SK-N-SH treated with all-trans-retinoic acid at 6 μM for 48 hours (cell line): ENCODE data around the gene ANO9.

Experiments
- ATAC-seq: fragments of 200-7000 bp; cut with Tn5 transposase; 3 replicates; pipeline ENCODE4 v1.9.1; 2020; ENCODE audit warnings: mild to moderate bottlenecking, moderate library complexity
- ARNTL ChIP-seq: fragments of 450-650 bp; formaldehyde crosslinking; IDR thresholded peaks from 2 replicates; pipeline ENCODE4 v1.5.0; 2020; ENCODE audit warnings: low read depth, mild to moderate bottlenecking, moderate library complexity, borderline replicate concordance
- BACH2 ChIP-seq: fragments of 250-450 bp; sonication (Bioruptor Pico); IDR thresholded peaks from 2 replicates; pipeline ENCODE4 v1.9.0; 2021; ENCODE audit warnings: mild to moderate bottlenecking, borderline replicate concordance
- CREB5 ChIP-seq: fragments of 250-450 bp; sonication (Bioruptor Pico); IDR thresholded peaks from 2 replicates; pipeline ENCODE4 v1.5.1; 2020; ENCODE audit warnings: low read depth, mild to moderate bottlenecking, moderate library complexity
- CSDC2 ChIP-seq: fragments of 250-450 bp; sonication (Bioruptor Pico); IDR thresholded peaks from 2 replicates; pipeline ENCODE4 v1.5.0; 2020; ENCODE audit warnings: mild to moderate bottlenecking, moderate library complexity
- ESRRG ChIP-seq: fragments of 250-450 bp; sonication (Bioruptor Pico); IDR thresholded peaks from 2 replicates; pipeline ENCODE4 v1.6.1; 2021; ENCODE audit warnings: mild to moderate bottlenecking
- ISL1 ChIP-seq: fragments of 250-450 bp; sonication (Bioruptor Pico); IDR thresholded peaks from 2 replicates; pipeline ENCODE4 v2.1.2; 2022; ENCODE audit warnings: mild to moderate bottlenecking, moderate library complexity
- PPARA ChIP-seq: fragments of 250-450 bp; sonication (Bioruptor Pico); IDR thresholded peaks from 2 replicates; pipeline ENCODE4 v1.5.0; 2020; ENCODE audit warnings: mild to moderate bottlenecking, borderline replicate concordance
- RARB ChIP-seq: fragments of 250-450 bp; sonication (Bioruptor Pico); IDR thresholded peaks from 2 replicates; pipeline ENCODE4 v1.8.0; 2021; ENCODE audit warnings: mild to moderate bottlenecking, moderate library complexity
- SNAI2 ChIP-seq: fragments of 250-450 bp; sonication (Bioruptor Pico); IDR thresholded peaks from 2 replicates; pipeline ENCODE4 v1.5.0; 2020; ENCODE audit warnings: mild to moderate bottlenecking, moderate library complexity
- TCF4 ChIP-seq: fragments of 250-450 bp; sonication (Bioruptor Pico); IDR thresholded peaks from 2 replicates; pipeline ENCODE4 v1.8.0; 2021; ENCODE audit warnings: mild to moderate bottlenecking, moderate library complexity, borderline replicate concordance
- TOX ChIP-seq: fragments of 250-450 bp; sonication (Bioruptor Pico); IDR thresholded peaks from 2 replicates; pipeline ENCODE4 v1.8.0; 2021; ENCODE audit warnings: mild to moderate bottlenecking, moderate library complexity, borderline replicate concordance
- ZC3H10 ChIP-seq: fragments of 250-450 bp; sonication (Bioruptor Pico); IDR thresholded peaks from 2 replicates; pipeline ENCODE4 v1.5.1; 2021; ENCODE audit warnings: mild to moderate bottlenecking, moderate library complexity
- ZFP3 ChIP-seq: fragments of 250-450 bp; sonication (Bioruptor Pico); IDR thresholded peaks from 2 replicates; pipeline ENCODE4 v1.5.0; 2020; ENCODE audit warnings: mild to moderate bottlenecking, moderate library complexity
- ZFP30 ChIP-seq: fragments of 450-650 bp; formaldehyde crosslinking; IDR thresholded peaks from 2 replicates; pipeline ENCODE4 v1.5.0; 2022; ENCODE audit warnings: mild to moderate bottlenecking, moderate library complexity
- ZNF70 ChIP-seq: fragments of 450-650 bp; formaldehyde crosslinking; IDR thresholded peaks from 2 replicates; pipeline ENCODE4 v1.5.0; 2020; ENCODE audit warnings: mild to moderate bottlenecking, moderate library complexity
- ZNF8 ChIP-seq: fragments of 450-650 bp; formaldehyde crosslinking; IDR thresholded peaks from 2 replicates; pipeline ENCODE4 v1.5.0; 2020; ENCODE audit warnings: mild to moderate bottlenecking, moderate library complexity
- TF ChIP-seq, protein P1 (sequence below): fragments of 250-450 bp; sonication (Bioruptor Pico); IDR thresholded peaks from 2 replicates; pipeline ENCODE4 v1.5.1; 2021; ENCODE audit warnings: mild to moderate bottlenecking, moderate library complexity
- TF ChIP-seq, protein P2 (sequence below): fragments of 250-450 bp; sonication (Bioruptor Pico); IDR thresholded peaks from 2 replicates; pipeline ENCODE4 v1.8.0; 2020; ENCODE audit warnings: mild to moderate bottlenecking, moderate library complexity, borderline replicate concordance
- TF ChIP-seq, protein P3 (sequence below): fragments of 250-450 bp; sonication (Bioruptor Pico); IDR thresholded peaks from 2 replicates; pipeline ENCODE4 v1.5.0; 2020; ENCODE audit warnings: mild to moderate bottlenecking, moderate library complexity
- TF ChIP-seq, protein P4 (sequence below): fragments of 250-450 bp; sonication (Bioruptor Pico); IDR thresholded peaks from 2 replicates; pipeline ENCODE4 v1.8.0; 2021; ENCODE audit warnings: low read depth, mild to moderate bottlenecking, moderate library complexity, borderline replicate concordance

Gene ANO9

DNA sequence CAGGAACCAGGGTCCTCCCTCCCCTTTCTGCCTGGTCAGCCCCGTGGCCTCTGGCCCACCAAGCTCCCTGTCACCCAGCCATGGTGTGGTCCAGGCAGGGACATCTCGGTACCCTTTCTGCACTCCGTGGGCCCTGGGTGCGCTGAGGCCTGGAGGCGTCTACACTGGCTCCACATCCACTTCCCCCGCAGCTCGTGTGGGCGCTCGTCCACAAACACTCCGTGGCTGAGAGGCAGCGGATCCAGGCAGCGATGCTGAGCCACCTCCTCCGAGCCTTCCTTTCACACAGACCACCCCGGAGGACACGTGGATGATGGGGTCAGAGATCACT lies 49.1 kb upstream of the ANO9 start:
- no peak for ATAC-seq
- TF ChIP-seq CSDC2 (CRISPR knock-in tag) = no peak
- TF ChIP-seq ESRRG (CRISPR knock-in tag) = no peak
- TF ChIP-seq PPARA (CRISPR knock-in tag) = no peak
- TF ChIP-seq, protein P1, sequence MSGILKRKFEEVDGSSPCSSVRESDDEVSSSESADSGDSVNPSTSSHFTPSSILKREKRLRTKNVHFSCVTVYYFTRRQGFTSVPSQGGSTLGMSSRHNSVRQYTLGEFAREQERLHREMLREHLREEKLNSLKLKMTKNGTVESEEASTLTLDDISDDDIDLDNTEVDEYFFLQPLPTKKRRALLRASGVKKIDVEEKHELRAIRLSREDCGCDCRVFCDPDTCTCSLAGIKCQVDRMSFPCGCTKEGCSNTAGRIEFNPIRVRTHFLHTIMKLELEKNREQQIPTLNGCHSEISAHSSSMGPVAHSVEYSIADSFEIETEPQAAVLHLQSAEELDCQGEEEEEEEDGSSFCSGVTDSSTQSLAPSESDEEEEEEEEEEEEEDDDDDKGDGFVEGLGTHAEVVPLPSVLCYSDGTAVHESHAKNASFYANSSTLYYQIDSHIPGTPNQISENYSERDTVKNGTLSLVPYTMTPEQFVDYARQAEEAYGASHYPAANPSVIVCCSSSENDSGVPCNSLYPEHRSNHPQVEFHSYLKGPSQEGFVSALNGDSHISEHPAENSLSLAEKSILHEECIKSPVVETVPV (CRISPR knock-in tag) = no peak
- no peak for TF ChIP-seq SNAI2 (CRISPR knock-in tag)
- no peak for TF ChIP-seq ZFP30 (CRISPR knock-in tag)
- no peak for TF ChIP-seq ZC3H10
- TF ChIP-seq, protein P2, sequence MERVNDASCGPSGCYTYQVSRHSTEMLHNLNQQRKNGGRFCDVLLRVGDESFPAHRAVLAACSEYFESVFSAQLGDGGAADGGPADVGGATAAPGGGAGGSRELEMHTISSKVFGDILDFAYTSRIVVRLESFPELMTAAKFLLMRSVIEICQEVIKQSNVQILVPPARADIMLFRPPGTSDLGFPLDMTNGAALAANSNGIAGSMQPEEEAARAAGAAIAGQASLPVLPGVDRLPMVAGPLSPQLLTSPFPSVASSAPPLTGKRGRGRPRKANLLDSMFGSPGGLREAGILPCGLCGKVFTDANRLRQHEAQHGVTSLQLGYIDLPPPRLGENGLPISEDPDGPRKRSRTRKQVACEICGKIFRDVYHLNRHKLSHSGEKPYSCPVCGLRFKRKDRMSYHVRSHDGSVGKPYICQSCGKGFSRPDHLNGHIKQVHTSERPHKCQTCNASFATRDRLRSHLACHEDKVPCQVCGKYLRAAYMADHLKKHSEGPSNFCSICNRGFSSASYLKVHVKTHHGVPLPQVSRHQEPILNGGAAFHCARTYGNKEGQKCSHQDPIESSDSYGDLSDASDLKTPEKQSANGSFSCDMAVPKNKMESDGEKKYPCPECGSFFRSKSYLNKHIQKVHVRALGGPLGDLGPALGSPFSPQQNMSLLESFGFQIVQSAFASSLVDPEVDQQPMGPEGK (CRISPR knock-in tag) = no peak
- no peak for TF ChIP-seq ARNTL (CRISPR knock-in tag)
- no peak for TF ChIP-seq ZNF70 (CRISPR knock-in tag)
- TF ChIP-seq RARB (CRISPR knock-in tag) = no peak
- no peak for TF ChIP-seq ISL1
- TF ChIP-seq, all 23 proteins: peak for 0

DNA sequence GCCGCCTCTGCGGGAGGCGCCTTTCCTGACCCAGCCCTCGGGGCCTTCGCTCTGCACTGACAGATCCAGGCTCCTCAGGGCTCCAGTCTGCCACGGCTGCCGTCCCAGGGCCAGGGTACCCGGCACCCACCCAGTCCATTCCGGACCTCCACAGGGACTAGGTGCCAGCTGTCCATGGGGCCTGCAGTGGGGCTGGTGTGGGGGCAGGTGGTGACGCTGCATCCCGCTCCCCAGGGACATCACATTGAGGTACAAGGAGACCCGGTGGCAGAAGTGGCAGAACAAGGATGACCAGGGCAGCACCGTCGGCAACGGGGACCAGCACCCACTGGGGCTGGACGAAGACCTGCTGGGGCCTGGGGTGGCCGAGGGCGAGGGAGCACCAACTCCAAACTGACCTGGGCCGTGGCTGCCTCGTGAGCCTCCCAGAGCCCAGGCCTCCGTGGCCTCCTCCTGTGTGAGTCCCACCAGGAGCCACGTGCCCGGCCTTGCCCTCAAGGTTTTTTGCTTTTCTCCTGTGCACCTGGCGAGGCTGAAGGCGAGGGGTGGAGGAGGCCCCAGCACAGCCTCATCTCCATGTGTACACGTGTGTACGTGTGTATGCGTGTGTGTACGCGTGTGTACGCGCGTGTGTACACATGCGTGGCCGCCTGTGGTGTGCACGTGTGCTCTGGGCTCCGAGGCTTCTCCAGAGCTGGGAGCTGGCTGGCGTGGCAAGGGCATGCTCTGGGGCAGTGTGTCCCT lies 48.5 kb upstream of the ANO9 start:
- TF ChIP-seq SNAI2 (CRISPR knock-in tag) = no peak
- TF ChIP-seq CSDC2 (CRISPR knock-in tag) = no peak
- no peak for TF ChIP-seq TCF4 (CRISPR knock-in tag)
- TF ChIP-seq, protein P1 (CRISPR knock-in tag) = no peak
- no peak for TF ChIP-seq PPARA (CRISPR knock-in tag)
- no peak for TF ChIP-seq ARNTL (CRISPR knock-in tag)
- TF ChIP-seq, protein P3, sequence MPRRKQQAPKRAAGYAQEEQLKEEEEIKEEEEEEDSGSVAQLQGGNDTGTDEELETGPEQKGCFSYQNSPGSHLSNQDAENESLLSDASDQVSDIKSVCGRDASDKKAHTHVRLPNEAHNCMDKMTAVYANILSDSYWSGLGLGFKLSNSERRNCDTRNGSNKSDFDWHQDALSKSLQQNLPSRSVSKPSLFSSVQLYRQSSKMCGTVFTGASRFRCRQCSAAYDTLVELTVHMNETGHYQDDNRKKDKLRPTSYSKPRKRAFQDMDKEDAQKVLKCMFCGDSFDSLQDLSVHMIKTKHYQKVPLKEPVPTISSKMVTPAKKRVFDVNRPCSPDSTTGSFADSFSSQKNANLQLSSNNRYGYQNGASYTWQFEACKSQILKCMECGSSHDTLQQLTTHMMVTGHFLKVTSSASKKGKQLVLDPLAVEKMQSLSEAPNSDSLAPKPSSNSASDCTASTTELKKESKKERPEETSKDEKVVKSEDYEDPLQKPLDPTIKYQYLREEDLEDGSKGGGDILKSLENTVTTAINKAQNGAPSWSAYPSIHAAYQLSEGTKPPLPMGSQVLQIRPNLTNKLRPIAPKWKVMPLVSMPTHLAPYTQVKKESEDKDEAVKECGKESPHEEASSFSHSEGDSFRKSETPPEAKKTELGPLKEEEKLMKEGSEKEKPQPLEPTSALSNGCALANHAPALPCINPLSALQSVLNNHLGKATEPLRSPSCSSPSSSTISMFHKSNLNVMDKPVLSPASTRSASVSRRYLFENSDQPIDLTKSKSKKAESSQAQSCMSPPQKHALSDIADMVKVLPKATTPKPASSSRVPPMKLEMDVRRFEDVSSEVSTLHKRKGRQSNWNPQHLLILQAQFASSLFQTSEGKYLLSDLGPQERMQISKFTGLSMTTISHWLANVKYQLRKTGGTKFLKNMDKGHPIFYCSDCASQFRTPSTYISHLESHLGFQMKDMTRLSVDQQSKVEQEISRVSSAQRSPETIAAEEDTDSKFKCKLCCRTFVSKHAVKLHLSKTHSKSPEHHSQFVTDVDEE (CRISPR knock-in tag) = no peak
- no peak for TF ChIP-seq ZNF8 (CRISPR knock-in tag)
- TF ChIP-seq ESRRG (CRISPR knock-in tag) = no peak
- TF ChIP-seq RARB (CRISPR knock-in tag) = no peak
- ATAC-seq = no peak

GRCh38 chr11:489610-490185 lies 47.9 kb upstream of the ANO9 start:
- ATAC-seq = no peak
- no peak for TF ChIP-seq BACH2 (CRISPR knock-in tag)

DNA sequence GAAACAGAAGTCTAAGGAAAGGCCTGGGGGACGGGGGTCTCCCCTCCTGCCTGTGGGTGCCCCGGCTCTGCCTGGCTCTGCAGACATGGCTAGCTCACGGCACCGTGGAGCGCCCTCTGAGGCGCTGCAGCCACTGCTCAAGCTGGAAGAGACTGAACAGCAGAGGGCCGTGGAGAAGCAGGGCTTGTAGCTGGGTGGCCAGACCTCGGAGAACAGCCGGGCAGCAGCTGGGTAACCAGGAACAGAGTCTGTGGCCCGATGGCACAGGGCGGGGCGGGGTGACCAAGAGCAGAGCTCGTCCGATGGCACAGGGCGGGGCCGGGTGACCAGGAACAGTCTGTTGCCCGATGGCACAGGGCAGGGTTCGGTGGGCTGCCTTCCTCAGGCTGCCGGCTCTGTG lies 47.2 kb upstream of the ANO9 start:
- ATAC-seq = no peak
- TF ChIP-seq, protein P4, sequence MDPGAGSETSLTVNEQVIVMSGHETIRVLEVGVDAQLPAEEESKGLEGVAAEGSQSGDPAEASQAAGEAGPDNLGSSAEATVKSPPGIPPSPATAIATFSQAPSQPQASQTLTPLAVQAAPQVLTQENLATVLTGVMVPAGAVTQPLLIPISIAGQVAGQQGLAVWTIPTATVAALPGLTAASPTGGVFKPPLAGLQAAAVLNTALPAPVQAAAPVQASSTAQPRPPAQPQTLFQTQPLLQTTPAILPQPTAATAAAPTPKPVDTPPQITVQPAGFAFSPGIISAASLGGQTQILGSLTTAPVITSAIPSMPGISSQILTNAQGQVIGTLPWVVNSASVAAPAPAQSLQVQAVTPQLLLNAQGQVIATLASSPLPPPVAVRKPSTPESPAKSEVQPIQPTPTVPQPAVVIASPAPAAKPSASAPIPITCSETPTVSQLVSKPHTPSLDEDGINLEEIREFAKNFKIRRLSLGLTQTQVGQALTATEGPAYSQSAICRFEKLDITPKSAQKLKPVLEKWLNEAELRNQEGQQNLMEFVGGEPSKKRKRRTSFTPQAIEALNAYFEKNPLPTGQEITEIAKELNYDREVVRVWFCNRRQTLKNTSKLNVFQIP = no peak
- no peak for TF ChIP-seq TOX
- TF ChIP-seq CSDC2 (CRISPR knock-in tag) = no peak
- TF ChIP-seq ZNF70 (CRISPR knock-in tag) = no peak
- no peak for TF ChIP-seq CREB5
- TF ChIP-seq, protein P2 (CRISPR knock-in tag) = no peak
- no peak for TF ChIP-seq ARNTL (CRISPR knock-in tag)
- TF ChIP-seq ESRRG (CRISPR knock-in tag) = no peak
- no peak for TF ChIP-seq ZFP3 (CRISPR knock-in tag)
- no peak for TF ChIP-seq SNAI2 (CRISPR knock-in tag)
